ENCODE measurements around the gene PHF24.
"Not testable (repeated sequence)": the region's sequence is repeated elsewhere in the genome, so short reads cannot be mapped to it uniquely, and the experiment has no call there.

Gene PHF24

GRCh38 chr9:34957492-34958410 is at the start of gene PHF24:
TSS of gene PHF24 (plus strand) at chr9:34958285. CDS start at chr9:34971299, 13,014 bp downstream.
- peak within 1 kb of the TSS in 6 of 7 experiments; percentile 20 to 56 (median 44) for H3K4me3 ChIP-seq
- H3K27ac ChIP-seq, result peak within 1 kb of the TSS in 2 of 21 experiments; percentile 37 to 66

GRCh38 chr9:34927061-34927460 is 31.0 kb upstream of the PHF24 start:
- H3K4me3 ChIP-seq, result no peak overlapping the region
- H3K27ac ChIP-seq, result no peak overlapping the region

GRCh38 chr9:34928921-34929320 is 29.2 kb upstream of the PHF24 start:
- Histone ChIP-seq H3K4me3 (no peak overlapping the region), H3K27ac (no peak overlapping the region)

- Histone ChIP-seq H3K4me3 (no peak overlapping the region), H3K27ac (no peak overlapping the region)
Observed at GRCh38 chr9:34929506-34930102, 28.5 kb upstream of the PHF24 start.

- peak overlapping the region in 1 of 21 experiments; percentile 14 for H3K27ac ChIP-seq
- H3K4me3 ChIP-seq, result not testable (repeated sequence)
Observed at GRCh38 chr9:34939989-34940388, 18.1 kb upstream of the PHF24 start.

GRCh38 chr9:34948451-34948850 is 9.6 kb upstream of the PHF24 start:
- no peak overlapping the region for H3K27ac ChIP-seq
- no peak overlapping the region for H3K4me3 ChIP-seq

- no peak overlapping the region for H3K4me3 ChIP-seq
Observed at GRCh38 chr9:34954225-34954624, 3.9 kb upstream of the PHF24 start.

GRCh38 chr9:34956066-34956465 is 2.0 kb upstream of the PHF24 start:
- not testable (repeated sequence) for H3K27ac ChIP-seq, H3K4me3 ChIP-seq

More at GRCh38 chr9:34954225-34954624, 3.9 kb upstream of the PHF24 start:
- no peak overlapping the region for H3K27ac ChIP-seq

- H3K4me3 ChIP-seq, result no peak overlapping the region
- H3K27ac ChIP-seq, result no peak overlapping the region
Observed at GRCh38 chr9:34956648-34957047, 1.4 kb upstream of the PHF24 start.

GRCh38 chr9:34958411-34958982 is 412 bp downstream of the PHF24 start:
- peak overlapping the region in 6 of 7 experiments; percentile 8 to 56 (median 32) for H3K4me3 ChIP-seq
- peak overlapping the region in 2 of 21 experiments; percentile 37 to 66 for H3K27ac ChIP-seq

GRCh38 chr9:34959461-34959860 is 1.4 kb downstream of the PHF24 start:
- H3K4me3 ChIP-seq, result no peak overlapping the region
- no peak overlapping the region for H3K27ac ChIP-seq

- H3K27ac ChIP-seq, result peak overlapping the region in 1 of 21 experiments; percentile 2
- no peak overlapping the region for H3K4me3 ChIP-seq
Observed at GRCh38 chr9:34961574-34962490, 3.7 kb downstream of the PHF24 start.

- no peak overlapping the region for H3K4me3 ChIP-seq
- no peak overlapping the region for H3K27ac ChIP-seq
Observed at GRCh38 chr9:34962546-34962945, 4.5 kb downstream of the PHF24 start.

- no peak overlapping the region for H3K4me3 ChIP-seq
- no peak overlapping the region for H3K27ac ChIP-seq
Observed at GRCh38 chr9:34963552-34963951, 5.5 kb downstream of the PHF24 start.

- peak overlapping the region in 1 of 21 experiments; percentile 18 for H3K27ac ChIP-seq
Observed at GRCh38 chr9:34964458-34964857, 6.4 kb downstream of the PHF24 start.

GRCh38 chr9:34971146-34971811 is 13.2 kb downstream of the PHF24 start:
- Histone ChIP-seq H3K27ac (no peak overlapping the region), H3K4me3 (no peak overlapping the region)

More at GRCh38 chr9:34964458-34964857, 6.4 kb downstream of the PHF24 start:
- H3K4me3 ChIP-seq, result no peak overlapping the region

- H3K27ac ChIP-seq, result no peak overlapping the region
- H3K4me3 ChIP-seq, result no peak overlapping the region
Observed at GRCh38 chr9:34974664-34975063, 16.6 kb downstream of the PHF24 start.

GRCh38 chr9:34976441-34976840 is 18.4 kb downstream of the PHF24 start:
- no peak overlapping the region for H3K27ac ChIP-seq
- H3K4me3 ChIP-seq, result no peak overlapping the region

- H3K4me3 ChIP-seq, result no peak overlapping the region
- no peak overlapping the region for H3K27ac ChIP-seq
Observed at GRCh38 chr9:34976992-34977391, 18.9 kb downstream of the PHF24 start.
